NCI-H69 (cell line): ENCODE results near the gene NHS.

Experiments
- DNase-seq: peaks from one replicate; lab custom pipeline; 2025; lab: John Stamatoyannopoulos, UW

NHS gene

GRCh38 chrX:17448188-17448587 is 73.2 kb downstream of the NHS start:
- DNase-seq = no peak

GRCh38 chrX:17449866-17450265 is 74.9 kb downstream of the NHS start:
- DNase-seq = no peak

GRCh38 chrX:17453788-17454187 is 78.8 kb downstream of the NHS start:
- DNase-seq = no peak

- peak; percentile 75 for DNase-seq
Measured at GRCh38 chrX:17456526-17456925, 81.5 kb downstream of the NHS start.

- peak; percentile 84 for DNase-seq
Measured at GRCh38 chrX:17459008-17459611, 84.1 kb downstream of the NHS start.

GRCh38 chrX:17459661-17460060 is 84.7 kb downstream of the NHS start:
- DNase-seq = no peak

GRCh38 chrX:17462881-17463280 is 87.9 kb downstream of the NHS start:
- DNase-seq = no peak

GRCh38 chrX:17464194-17464593 is 89.2 kb downstream of the NHS start:
- DNase-seq = no peak

GRCh38 chrX:17465201-17465600 is 90.2 kb downstream of the NHS start:
- no peak for DNase-seq

GRCh38 chrX:17465802-17466201 is 90.8 kb downstream of the NHS start:
- peak; percentile 86 for DNase-seq

- DNase-seq = no peak
Measured at GRCh38 chrX:17470136-17470535, 95.1 kb downstream of the NHS start.

GRCh38 chrX:17471121-17471520 is 96.1 kb downstream of the NHS start:
- no peak for DNase-seq

GRCh38 chrX:17471861-17472260 is 96.9 kb downstream of the NHS start:
- no peak for DNase-seq

GRCh38 chrX:17472424-17472823 is 97.4 kb downstream of the NHS start:
- DNase-seq = no peak

GRCh38 chrX:17473021-17473420 is 98.0 kb downstream of the NHS start:
- no peak for DNase-seq

- DNase-seq = no peak
Measured at GRCh38 chrX:17474892-17475291, 99.9 kb downstream of the NHS start.

GRCh38 chrX:17475449-17476217 is 100.6 kb downstream of the NHS start:
- DNase-seq = no peak

- no peak for DNase-seq
Measured at GRCh38 chrX:17476411-17476810, 101.4 kb downstream of the NHS start.

GRCh38 chrX:17481086-17481485 is 106.1 kb downstream of the NHS start:
- no peak for DNase-seq

- no peak for DNase-seq
Measured at GRCh38 chrX:17484592-17484991, 109.6 kb downstream of the NHS start.

GRCh38 chrX:17485391-17485790 is 110.4 kb downstream of the NHS start:
- no peak for DNase-seq

- no peak for DNase-seq
Measured at GRCh38 chrX:17488036-17488435, 113.0 kb downstream of the NHS start.

- DNase-seq = no peak
Measured at GRCh38 chrX:17494216-17494615, 119.2 kb downstream of the NHS start.

GRCh38 chrX:17495052-17495451 is 120.1 kb downstream of the NHS start:
- DNase-seq = peak; percentile 3
